Left cardiac atrium (tissue), 4 donors: ENCODE measurements around the gene AMIGO1. TPM values are rescaled to one million over a fixed set of nuclear protein-coding genes. Genes with fewer than 3 reads are reported as not detected.
"Not testable (repeated sequence)": the region's sequence is repeated elsewhere in the genome, so short reads cannot be mapped to it uniquely, and the experiment has no call there.

Experiments used
- ATAC-seq, 2 donors: fragments of 200-7000 bp; cut with Tn5 transposase; one replicate each; pipeline ENCODE4 v1.9.1; 2020; ENCODE audit warnings: mild to moderate bottlenecking in 2 of 2, moderate library complexity in 2 of 2
- DNase-seq: peaks from one replicate; pipeline ENCODE4 v3.0.0-alpha.2; 2020
- intact Hi-C, 2 donors: fragments of 100-400 bp; cut with DNase I; formaldehyde crosslinking; loops; one replicate each; pipeline versions ENCODE4 v1.14.1 to v1.15.1; 2022 to 2023
- total RNA-seq, 2 donors: library from RNA; stranded (reverse); fragmentation: NEBNext Ultra II Directional; extraction: Animal tissue kit (Norgen Biotek cat#: 25700); gene quantifications; one replicate each; pipeline ENCODE4 v1.2.1, GENCODE V29; 2021
- donor health status: DM: no; HTN: yes; CAD: no.
- donor health status: DM: no; HTN: yes; CAD: no; lungs with severe emphysema.
- donor health status: DM: yes; HTN: yes; CAD: no.
- donor health status: Dilated cardiomyopathy.

AMIGO1 gene
- total RNA-seq, 2 donors from 2014 or later = 9.3 to 12.6 TPM

- intact Hi-C loops, DNase-seq: not testable (repeated sequence)
- ATAC-seq = peak; percentile 37 to 64
Measured at GRCh38 chr1:109473284-109474057, 36.1 kb downstream of the AMIGO1 start.

- intact Hi-C loops = no loop called here
- ATAC-seq (no peak), DNase-seq (no peak)
Measured at GRCh38 chr1:109472779-109473178, 36.7 kb downstream of the AMIGO1 start.

DNA sequence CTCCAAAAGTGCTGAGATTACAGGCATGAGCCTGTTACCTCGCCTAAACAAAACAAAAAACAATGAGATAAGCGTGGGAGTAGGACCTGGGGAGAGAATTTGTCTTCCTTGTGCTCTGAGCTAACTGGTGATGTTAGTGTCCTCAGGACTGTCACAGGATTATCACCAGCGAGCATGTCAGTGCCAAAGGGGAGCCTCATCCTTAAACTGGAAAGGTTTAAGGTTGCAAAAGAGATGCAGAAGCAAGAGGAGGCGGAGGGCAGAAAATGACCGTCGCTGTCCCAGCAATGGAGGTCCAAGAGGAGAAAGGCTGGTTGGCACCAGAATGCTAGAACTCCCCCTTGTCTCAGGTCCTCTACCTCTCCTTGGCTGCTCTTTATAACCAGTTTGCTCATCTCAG is 39.3 kb downstream of the AMIGO1 start:
- intact Hi-C loops = no loop called here
- no peak for ATAC-seq

GRCh38 chr1:109468903-109469302 is 40.6 kb downstream of the AMIGO1 start:
- DNase-seq = no peak
- intact Hi-C loops = loop anchor here in 1 of 2 donors (5.0 kb wide), 1 partner anchor 37 kb away; no protein-coding TSS in a partner anchor
- no peak for ATAC-seq

More for the DNA sequence above, 39.3 kb downstream of the AMIGO1 start:
- DNase-seq = no peak

DNA sequence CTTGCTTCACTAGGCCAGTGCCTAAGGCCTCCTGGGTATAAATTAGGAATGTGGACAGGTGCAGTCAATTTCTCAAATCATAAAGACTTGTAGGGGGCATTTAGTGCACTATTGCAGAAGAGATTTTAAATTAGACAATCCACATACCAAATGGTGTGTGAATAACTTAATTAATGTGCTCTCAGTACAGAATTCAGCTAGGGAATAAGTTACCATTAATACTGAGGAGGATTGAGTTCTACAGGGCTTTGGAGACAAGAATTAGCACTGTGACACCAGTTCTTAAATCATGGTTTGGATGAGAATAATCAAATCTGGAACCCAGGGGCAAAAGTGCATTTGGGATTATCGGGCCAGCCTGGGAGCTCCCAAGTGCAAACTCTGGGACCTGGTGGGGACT is 41.5 kb downstream of the AMIGO1 start:
- no peak for DNase-seq
- intact Hi-C loops = loop anchor here in 1 of 2 donors (5.0 kb wide), 1 partner anchor 36 kb away; no protein-coding TSS in a partner anchor

DNA sequence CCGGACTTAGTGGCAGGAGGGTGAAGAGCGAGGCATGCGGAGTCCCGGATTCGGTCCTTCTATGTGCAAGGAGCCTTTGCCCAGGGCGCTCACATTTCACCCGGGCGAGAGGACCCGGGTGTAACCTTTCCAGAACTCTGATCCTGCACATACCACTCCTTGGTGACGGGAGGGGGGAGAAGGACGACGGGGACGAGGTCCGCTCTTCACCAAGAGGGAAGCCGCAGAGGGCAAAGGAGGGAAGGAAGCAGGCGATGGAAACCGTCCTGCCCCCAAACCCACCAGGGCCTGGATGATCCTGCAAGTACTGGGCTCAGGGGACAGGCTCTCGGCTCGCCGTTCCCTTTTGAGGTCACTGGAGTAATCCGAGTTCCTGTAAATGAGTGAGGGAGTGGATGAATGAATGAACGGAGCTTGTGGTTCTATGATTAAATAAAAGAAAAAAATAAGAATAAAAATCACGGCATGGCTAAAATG is 42.2 kb downstream of the AMIGO1 start:
- peak; percentile 19 to 40 for ATAC-seq
- no peak for DNase-seq
- intact Hi-C loops = loop anchor here in 1 of 2 donors (5.0 kb wide), 1 partner anchor 35 kb away; no protein-coding TSS in a partner anchor

More for the DNA sequence above, 41.5 kb downstream of the AMIGO1 start:
- ATAC-seq = no peak

DNA sequence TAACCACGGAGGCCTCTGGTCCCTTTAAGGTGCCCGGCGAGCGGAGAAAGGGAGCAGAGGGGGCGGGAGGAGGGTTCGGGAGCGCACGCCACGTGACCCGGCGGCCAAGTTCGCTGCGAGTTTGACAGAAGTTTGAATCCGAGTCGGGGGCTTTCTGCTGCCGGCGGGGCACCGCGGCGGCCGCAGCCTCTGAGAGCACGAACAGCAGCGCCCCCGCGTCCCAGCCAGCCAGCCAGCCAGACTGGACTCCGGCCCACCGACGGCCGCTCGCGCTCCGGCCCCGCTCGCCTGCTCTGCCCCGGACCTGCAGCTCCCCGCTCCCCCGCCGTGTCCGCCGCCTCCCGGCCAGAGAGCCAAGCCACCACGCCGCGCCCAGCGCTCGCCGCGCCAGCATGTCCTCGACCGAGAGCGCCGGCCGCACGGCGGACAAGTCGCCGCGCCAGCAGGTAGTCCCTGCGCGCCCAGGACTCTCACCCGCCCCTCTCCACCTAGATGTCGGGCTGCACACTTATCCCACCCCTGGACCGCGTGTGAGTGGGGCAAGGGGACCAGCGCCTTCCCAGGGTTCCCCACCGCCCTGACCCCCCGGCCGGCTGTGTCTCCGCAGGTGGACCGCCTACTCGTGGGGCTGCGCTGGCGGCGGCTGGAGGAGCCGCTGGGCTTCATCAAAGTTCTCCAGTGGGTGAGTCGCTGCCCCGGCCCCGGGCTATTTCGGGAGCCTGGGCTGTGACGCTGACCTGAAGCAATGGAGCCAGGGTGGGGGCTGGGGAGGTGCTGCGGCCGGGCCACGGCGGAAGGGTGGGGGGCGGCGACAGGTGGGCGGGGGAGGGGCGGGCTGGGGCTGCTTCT is 42.9 kb downstream of the AMIGO1 start, which contains the start of gene SYPL2:
TSS of gene SYPL2 (plus strand) at position 95 of the 849 bp plus-strand sequence. CDS start at position 393, 298 bp downstream.
- ATAC-seq = peak; percentile 89 to 91
- peak; percentile 67 for DNase-seq
- intact Hi-C loops = loop anchor here in 1 of 2 donors (5.0 kb wide), 1 partner anchor 34 kb away; no protein-coding TSS in a partner anchor

- no peak for ATAC-seq
- intact Hi-C loops = loop anchor here in 1 of 2 donors (5.0 kb wide), 1 partner anchor 34 kb away; no protein-coding TSS in a partner anchor
- no peak for DNase-seq
Measured at GRCh38 chr1:109466125-109466451, 43.4 kb downstream of the AMIGO1 start.

- no peak for ATAC-seq
- intact Hi-C loops = no loop called here
- no peak for DNase-seq
Measured at GRCh38 chr1:109457819-109458218, 51.7 kb downstream of the AMIGO1 start.

DNA sequence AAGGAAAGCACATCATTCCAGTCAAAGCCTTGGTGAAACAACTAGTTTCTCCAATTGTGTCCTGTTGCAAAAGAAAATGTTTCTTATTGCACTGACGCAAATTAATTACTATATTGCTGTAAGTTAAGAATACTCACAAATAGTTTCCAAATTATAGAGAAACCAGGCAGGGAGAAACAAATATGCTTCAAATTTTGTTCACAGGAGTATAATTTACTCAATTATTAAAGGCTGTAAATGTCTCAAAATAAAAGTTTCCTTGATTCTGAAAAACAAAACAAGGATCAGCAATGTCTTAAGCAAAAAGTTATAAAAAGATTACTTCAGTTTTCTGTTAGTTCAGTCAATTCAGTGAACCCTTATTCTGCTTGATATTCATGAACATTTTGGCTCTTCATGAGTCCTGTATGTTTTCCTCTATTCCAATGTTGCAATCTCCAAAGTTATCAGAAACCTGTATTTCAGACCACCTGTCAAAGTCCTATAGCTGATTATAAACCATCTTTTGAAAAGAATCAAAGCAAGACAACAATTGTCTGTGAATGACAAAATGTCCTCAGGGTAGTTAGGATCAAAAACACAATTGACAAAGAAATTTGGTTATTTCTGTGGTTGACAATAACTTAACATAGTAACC is 54.9 kb downstream of the AMIGO1 start:
- intact Hi-C loops = no loop called here
- no peak for ATAC-seq
- no peak for DNase-seq

Other genes with a start within 250 kb of the AMIGO1 start
- gene PSRC1, start 226.6 kb downstream of the AMIGO1 start, total RNA-seq = 1 to 10 TPM; 2.3 to 2.5 TPM
- gene MYBPHL, start 202.7 kb downstream of the AMIGO1 start, total RNA-seq = 100 to 1,000 TPM; 220 to 239 TPM
- 100 to 1,000 TPM; 139 to 157 TPM for gene SORT1, start 111.8 kb downstream of the AMIGO1 start, total RNA-seq
- gene PSMA5, start 83.3 kb downstream of the AMIGO1 start, total RNA-seq = 10 to 100 TPM; 41.5 to 62.8 TPM
- gene SYPL2, start 43.2 kb downstream of the AMIGO1 start, total RNA-seq = 10 to 100 TPM; 12.3 to 15.4 TPM
- gene ATXN7L2, start 25.8 kb downstream of the AMIGO1 start, total RNA-seq = 1 to 10 TPM; 2.5 to 3.4 TPM
- 1 to 10 TPM; 5.8 to 5.9 TPM for gene CYB561D1, start 15.6 kb downstream of the AMIGO1 start, total RNA-seq
- gene GPR61, start 30.1 kb upstream of the AMIGO1 start, total RNA-seq = under 1 TPM in 1 of 2 donors, not detected in 1; 0.55 TPM
- gene GNAI3, start 38.9 kb upstream of the AMIGO1 start, total RNA-seq = 1 to 10 TPM; 3.4 to 4.6 TPM
- not detected for gene GNAT2, start 109.9 kb upstream of the AMIGO1 start, total RNA-seq
- 10 to 100 TPM; 13.1 to 25.8 TPM for gene AMPD2, start 110.1 kb upstream of the AMIGO1 start, total RNA-seq
- gene GSTM4, start 146.4 kb upstream of the AMIGO1 start, total RNA-seq = 10 to 100 TPM; 27.5 to 32.5 TPM
- 10 to 100 TPM; 36.7 to 44.4 TPM for gene GSTM2, start 158.3 kb upstream of the AMIGO1 start, total RNA-seq
- not detected for gene GSTM1, start 178.1 kb upstream of the AMIGO1 start, total RNA-seq
- gene GSTM5, start 202.5 kb upstream of the AMIGO1 start, total RNA-seq = 1 to 10 TPM; 3.0 to 6.9 TPM
- 10 to 100 TPM; 46.8 to 68.7 TPM for gene GSTM3, start 231.3 kb upstream of the AMIGO1 start, total RNA-seq